ENCODE measurements around the gene GALNT1.
"Not testable (repeated sequence)": the region's sequence is repeated elsewhere in the genome, so short reads cannot be mapped to it uniquely, and the experiment has no call there.

Gene GALNT1

GRCh38 chr18:35581546-35581897 is at the start of gene GALNT1:
Gene GALNT1, plus strand, starts transcription at chr18:35581740. Its CDS starts 72,923 bp downstream, at chr18:35654663.
- no peak for DNase-seq

GRCh38 chr18:35533916-35534405 is 47.6 kb upstream of the GALNT1 start:
- DNase-seq = no peak

GRCh38 chr18:35535297-35535696 is 46.2 kb upstream of the GALNT1 start:
- no peak for DNase-seq

- DNase-seq = no peak
Measured at GRCh38 chr18:35542356-35542755, 39.2 kb upstream of the GALNT1 start.

- DNase-seq = no peak
Measured at GRCh38 chr18:35547008-35547605, 34.4 kb upstream of the GALNT1 start.

- no peak for DNase-seq
Measured at GRCh38 chr18:35549564-35549963, 32.0 kb upstream of the GALNT1 start.

GRCh38 chr18:35553300-35553699 is 28.2 kb upstream of the GALNT1 start:
- no peak for DNase-seq

- DNase-seq = not testable (repeated sequence)
Measured at GRCh38 chr18:35555538-35555937, 26.0 kb upstream of the GALNT1 start.

GRCh38 chr18:35559867-35560266 is 21.7 kb upstream of the GALNT1 start:
- no peak for DNase-seq

GRCh38 chr18:35564795-35565453 is 16.6 kb upstream of the GALNT1 start:
- no peak for DNase-seq

GRCh38 chr18:35566019-35566418 is 15.5 kb upstream of the GALNT1 start:
- DNase-seq = no peak

GRCh38 chr18:35570182-35570581 is 11.4 kb upstream of the GALNT1 start:
- no peak for DNase-seq

- no peak for DNase-seq
Measured at GRCh38 chr18:35571138-35571537, 10.4 kb upstream of the GALNT1 start.

- no peak for DNase-seq
Measured at GRCh38 chr18:35572644-35573043, 8.9 kb upstream of the GALNT1 start.

GRCh38 chr18:35573531-35573930 is 8.0 kb upstream of the GALNT1 start:
- DNase-seq = no peak

- DNase-seq = not testable (repeated sequence)
Measured at GRCh38 chr18:35576240-35576845, 5.2 kb upstream of the GALNT1 start.

- DNase-seq = no peak
Measured at GRCh38 chr18:35577045-35577848, 4.3 kb upstream of the GALNT1 start.

GRCh38 chr18:35578481-35578880 is 3.1 kb upstream of the GALNT1 start:
- DNase-seq = no peak

GRCh38 chr18:35578936-35579335 is 2.6 kb upstream of the GALNT1 start:
- no peak for DNase-seq

- DNase-seq = no peak
Measured at GRCh38 chr18:35580701-35581539, 620 bp upstream of the GALNT1 start.

- DNase-seq = no peak
Measured at GRCh38 chr18:35581898-35582641, 530 bp downstream of the GALNT1 start.

Data from NCI-H2107 (cell line).